Activated gamma-delta T cell (primary cell): ENCODE results near the gene KIAA1958.
"Not testable (repeated sequence)": the region's sequence is repeated elsewhere in the genome, so short reads cannot be mapped to it uniquely, and the experiment has no call there.

Experiments used
- DNase-seq: peaks from one replicate; lab custom pipeline; 2025; lab: John Stamatoyannopoulos, UW

KIAA1958 gene

DNA sequence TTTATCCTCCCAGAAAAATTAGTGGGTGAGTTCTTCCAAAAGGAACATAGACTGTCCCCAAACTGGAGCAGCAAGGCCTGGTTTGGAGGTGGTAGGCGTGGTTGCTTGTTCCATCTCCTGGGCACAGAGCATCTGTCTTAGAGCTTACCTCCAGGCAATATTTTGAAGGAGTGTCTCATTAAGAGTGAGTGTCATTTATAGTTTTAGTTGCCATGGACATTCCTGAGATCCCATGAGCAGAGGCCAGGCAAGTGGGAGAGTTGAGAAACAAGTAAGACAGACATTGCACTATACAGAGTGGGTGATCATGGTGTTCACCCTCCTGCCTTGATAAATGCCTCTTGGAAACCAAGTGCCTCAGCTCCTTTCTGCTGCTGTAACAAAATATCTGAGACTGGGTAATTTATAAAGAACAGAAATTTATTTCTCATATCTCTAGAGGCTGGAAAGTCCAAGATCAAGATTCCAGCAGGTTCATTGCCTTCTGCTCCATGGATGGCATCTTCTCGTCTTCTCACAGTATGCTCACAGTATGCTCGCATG is 68.5 kb downstream of the KIAA1958 start:
- DNase-seq, result no peak

DNA sequence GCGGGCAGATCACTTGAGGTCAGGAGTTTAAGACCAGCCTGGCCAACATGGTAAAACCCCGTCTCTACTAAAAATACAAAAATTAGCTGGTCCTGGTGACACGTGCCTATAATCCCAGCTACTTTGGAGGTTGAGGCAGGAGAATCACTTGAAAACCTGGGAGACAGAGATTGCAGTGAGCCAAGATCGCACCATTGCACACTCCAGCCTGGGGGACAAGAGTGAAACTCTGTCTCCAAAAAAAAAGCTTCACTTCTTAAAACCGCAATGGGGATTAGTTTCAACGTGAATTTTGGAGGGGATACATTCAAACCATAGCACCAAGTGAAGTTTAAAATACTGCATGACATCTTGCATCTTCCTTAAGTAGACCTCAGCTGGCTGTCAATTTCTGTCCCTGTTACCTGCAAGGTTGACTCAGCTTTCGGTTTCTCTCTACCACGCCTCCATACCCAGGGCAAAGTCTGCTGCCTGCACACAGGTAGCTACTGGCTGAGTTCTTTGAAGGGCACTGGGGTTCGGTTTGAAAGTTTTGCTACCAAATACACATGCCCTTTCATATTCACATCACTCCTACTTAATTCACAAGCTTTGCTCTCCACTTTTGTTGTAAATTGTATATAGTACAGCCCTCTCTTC is 69.3 kb downstream of the KIAA1958 start:
- DNase-seq, result no peak

DNA sequence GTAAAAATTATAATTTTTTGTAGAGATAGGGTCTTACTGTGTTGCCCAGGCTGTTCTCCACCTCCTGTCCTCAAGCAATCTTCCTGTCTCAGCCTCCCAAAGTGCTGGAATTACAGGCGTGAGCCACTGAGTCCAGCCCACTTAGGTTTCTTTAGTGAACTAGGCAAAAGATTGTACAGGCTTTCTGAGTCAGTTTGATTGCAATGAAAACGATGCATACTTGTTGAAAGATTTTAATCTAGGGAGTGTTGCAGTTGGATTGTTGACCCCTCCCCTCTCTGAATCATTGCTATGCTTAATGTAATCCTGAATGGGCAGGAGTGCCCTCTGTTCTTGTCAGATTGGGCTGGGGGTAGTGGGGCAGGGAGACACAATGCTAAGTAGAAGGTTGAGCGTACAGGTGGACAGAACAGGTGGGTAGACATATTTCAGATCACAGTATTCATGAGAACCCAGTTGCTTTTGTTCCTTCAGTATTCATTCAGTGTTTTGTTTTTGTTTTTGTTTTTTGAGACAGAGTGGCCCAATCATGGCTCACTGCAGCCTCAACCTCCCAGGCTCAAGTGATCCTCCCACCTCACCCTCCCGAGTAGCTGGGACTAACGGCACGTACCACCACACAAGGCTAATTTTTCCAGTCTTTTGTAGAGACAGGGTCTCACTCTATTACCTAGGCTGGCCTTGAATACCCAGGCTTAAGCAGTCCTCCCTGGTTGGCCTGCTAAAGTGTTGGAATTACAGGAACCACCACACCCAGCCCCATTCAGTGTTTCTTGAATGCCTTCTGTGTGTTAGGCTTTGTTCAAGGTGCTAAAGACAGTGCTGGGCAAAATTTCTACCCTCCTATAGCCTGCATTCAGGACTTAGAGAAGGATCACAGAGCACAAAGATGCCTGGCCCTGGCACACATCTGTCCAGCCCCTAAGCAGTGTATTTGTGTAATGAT is 70.1 kb downstream of the KIAA1958 start:
- no peak for DNase-seq

DNA sequence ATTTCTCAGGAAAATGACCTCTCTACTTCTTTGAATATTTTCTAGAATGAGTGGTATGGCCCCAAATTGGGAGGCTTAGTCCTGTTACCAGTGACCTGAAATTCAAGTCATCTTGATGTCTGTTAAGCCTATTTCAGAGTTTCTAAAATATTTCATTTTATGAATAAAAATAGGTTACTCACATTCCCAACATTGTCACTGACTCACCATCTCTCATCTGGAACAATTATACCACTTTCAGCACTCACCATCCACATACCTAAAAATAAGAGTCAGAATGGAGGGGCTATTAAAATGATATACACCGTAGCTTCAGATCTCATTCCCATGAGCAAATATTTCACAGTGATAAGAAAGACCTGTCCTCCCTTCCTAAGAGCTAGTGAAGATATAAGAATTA is 71.8 kb downstream of the KIAA1958 start:
- no peak for DNase-seq

DNA sequence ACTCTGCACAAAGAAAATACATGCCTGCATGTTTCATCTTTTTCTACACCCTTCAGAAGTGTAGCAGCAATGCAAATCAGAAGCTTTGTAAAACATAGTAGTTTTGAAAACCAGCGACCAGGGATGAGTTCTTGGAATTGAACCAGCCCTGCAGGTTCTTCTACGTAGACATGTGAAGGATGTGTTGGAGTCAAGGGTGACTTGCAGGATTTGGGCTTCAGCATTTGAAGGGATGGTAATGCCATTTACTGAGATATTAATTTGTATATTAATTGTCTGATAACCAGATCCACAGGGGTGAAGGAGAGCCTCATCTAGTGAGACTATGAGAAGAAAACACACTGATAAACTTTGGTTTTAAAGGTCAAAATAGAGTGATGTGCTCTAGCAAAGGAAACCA is 72.4 kb downstream of the KIAA1958 start:
- DNase-seq, result no peak

DNA sequence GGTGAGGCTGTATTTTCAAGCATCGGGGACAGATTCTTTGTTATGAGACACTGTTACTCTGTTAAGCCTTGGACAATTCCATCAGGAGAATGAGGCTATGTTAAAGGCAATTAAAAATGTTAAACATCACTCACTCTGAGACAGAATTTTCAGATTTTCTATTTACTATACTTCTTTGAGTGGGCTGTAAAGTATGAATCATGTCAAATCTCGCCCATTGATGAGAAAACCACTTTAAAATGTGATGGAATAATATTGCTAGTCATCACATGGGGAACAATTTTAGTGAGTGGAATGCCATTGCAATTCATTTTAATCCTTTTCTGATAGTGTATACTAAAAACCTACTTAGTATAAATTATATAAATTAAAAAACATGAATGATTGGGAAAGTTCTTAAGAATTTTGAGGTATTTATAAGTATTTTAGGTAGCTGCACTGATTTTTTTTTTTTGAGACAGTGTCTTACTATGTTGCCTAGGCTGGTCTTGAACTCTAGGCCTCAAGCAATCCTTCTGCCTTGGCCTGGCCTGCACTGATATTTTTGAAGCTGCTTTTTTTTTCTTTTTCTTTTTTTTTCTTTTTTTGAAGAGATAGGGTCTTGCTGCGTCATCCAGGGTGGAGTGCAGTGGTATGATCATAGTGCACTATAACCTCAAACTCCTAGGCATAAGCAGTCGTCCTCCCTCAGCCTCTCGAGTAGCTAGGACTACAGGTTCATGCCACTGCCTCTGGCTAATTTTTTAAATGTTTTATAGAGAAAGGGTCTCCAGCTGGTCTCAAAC is 73.2 kb downstream of the KIAA1958 start:
- DNase-seq, result no peak

DNA sequence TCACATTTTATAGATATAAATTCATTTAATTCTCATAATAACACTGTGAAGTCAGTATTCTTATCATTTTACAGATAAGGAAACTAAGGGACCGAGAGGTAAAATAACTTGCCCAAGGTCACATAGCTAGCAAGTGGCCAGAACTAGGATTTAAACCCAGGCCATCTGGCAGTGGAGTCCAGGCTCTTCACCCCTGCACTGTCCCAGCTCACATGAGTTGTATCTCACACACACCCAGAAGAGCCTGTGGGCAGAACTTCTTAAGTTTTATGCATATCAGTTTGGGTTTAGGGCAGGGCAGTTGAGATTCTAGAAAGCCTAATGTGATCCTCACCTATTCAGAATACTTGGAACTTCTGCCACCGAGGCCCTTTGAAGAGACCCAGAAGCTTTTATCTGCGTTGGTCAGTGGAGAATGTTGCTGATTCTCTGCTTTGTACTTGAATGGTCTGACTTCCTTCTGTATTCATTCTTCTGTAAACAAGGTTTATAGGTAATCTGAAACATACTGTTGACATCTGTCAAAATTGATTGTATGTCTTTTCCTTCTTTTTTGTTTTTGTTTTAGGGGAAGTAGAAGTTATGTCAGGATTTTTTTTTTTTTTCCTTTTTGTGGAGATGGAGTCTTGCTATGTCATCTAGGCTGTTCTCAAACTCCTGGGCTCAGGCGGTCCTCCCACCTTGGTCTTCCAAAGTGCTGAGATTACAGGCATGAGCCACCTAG is 75.8 kb downstream of the KIAA1958 start:
- no peak for DNase-seq

DNA sequence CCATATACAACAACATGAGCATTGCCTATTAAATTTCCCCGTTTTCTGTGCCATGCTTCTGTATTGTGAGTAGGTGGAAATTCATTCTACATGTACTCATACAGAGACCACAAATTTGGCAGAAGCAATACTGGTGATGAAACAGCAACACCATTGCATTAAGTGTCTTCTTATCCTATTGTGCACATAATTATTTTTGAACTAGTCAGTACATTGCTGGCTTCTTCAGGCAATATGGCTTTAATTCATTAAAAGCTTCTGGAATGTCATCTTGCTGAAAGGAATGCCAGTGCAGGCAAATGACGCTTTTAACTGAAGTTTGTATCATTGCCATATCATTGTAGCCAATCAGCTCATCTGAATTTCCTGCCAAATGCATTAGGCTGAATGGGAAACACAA is 82.6 kb downstream of the KIAA1958 start:
- DNase-seq, result no peak

DNA sequence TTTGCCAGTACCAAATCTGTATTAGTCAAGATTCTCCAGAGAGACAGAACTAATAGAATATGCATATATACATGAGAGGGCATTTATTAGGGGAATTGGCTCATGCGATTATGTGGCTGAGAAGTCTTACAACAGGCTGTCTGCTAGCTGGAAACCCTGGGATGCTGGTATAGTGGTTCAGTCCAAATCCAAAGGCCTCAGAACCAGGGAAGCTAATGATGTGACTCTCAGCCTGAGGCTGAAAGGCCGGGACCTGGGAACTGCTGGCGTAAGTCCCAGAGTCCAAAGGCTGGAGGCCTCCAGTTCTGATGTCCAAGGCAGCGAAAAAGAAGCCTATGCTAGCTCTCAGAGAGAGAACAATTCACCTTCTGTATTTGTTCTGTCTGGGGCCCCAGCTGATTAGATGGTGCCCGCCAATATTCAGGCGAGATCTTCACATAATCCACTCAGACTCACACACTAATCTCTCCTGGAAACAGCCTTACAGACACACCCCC is 84.1 kb downstream of the KIAA1958 start:
- DNase-seq, result no peak

DNA sequence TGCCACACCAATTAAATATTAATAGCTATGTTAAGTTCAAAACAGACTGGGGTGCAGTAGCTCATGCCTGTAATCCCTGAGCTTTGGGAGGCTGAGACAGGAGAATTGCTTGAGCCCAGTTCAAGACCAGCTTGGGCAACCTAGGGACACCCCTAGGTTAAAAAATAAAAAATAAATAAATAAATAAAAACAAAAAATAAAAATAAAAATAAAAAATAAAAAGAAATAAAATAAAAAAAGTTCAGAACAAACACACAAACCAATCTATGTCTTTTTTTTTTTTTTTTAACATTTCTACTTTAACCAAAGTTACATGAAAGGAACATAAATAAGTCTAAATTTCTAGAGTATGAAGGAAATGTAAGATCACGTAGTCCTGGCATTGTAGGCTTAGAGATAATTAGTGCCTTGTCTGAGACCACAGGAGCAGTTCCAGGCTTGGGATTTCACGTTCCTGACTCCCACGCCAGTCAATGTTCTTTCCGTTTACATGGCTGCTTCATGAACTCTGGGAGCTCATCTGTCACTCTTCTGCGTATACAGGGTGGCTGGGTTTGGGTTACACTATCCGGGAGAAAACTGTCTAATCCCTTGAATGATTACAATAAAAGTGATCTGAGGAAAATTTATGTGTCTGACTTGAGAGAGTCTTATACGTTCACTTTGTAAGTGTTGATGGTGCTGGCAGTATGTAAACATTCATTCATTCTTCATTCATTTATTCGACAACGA is 85.2 kb downstream of the KIAA1958 start:
- no peak for DNase-seq

DNA sequence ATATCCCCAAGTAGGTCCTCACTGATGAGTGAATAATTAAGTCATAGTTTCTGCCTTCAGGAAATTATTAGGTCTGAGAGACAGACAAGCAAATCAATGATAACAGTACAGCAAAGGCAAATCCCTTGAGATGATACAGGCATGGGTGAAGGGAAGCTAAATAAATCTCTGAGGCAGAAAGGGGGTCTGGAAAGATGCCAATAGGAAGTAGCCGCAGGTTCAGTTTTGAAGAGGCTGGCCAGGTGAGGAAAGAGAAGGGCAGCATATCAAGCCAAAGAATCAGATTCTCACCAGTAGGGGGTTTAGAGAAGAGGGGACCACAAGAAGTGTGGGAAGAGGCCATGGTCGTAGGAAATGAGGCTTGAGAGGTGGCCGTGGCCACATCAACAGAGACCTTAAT is 85.8 kb downstream of the KIAA1958 start:
- no peak for DNase-seq

DNA sequence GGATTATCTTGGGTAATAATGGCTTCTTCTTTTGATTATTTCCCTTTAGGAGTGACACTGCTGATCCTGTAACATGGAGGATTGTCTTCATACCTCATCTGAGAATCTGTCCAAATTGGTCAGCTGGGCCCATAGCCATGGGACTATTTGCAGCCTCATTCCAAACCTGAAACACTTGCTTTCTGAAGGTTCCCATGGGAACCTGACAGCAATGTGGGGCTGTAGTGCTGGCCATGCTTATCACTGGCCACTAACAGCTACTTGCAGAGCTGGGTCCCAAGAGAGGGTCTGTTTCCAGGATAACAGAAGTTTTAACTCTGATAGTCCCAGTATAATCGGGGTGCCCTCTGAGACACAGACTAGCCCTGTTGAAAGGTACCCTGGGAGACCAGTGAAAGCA is 87.4 kb downstream of the KIAA1958 start:
- DNase-seq, result no peak

DNA sequence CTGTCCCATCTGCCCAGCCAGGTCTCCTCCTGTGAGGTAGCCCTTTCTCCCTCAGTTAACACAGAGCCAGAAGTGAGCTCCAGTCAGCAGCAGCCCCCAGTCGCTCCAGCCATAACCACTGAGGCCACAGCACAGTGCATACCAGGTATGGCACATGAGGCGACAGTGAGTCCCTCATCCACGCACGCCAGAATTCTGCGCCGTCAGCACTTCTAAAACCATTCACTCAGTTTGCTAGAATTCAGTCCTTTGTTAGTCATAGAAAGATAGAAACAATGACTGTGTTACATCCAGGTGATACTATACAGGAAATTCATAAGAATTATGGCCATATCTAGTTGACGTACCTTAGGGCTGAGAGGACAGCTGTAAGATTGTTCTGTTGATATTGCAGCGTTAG is 88.5 kb downstream of the KIAA1958 start:
- DNase-seq, result no peak

DNA sequence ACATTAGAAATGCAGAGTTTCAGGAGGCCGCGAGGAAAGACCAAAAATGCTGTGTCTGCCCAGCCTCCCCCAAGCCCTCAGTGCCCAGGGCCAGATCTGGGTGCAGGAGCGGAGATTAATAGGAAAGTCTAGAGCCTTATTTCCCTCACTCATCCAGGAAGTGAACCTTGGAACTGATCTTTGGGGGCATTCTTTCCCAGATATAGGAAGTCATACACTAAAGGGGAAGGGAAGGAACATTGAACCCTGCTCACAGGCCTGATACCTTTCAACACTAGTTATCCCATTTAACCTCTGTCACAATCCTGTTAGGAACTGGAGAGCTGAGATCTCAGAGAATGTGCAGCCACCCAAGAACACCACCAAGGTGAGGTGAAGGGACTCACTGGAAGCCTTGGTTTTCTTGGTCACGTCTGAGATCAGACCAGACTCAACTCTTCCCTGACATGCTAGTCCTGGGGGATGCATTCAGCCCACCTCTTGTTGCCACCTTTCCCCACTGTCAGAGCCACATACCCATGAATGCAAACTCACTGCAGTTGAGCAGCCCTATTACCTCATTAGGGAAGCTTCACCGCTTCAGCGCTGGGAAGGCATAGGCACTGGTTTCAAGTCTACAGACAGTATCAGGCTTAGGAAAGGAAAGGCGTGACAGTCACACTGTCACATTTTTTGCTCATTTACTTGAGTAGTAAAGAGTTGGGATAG is 95.0 kb downstream of the KIAA1958 start:
- DNase-seq, result no peak

DNA sequence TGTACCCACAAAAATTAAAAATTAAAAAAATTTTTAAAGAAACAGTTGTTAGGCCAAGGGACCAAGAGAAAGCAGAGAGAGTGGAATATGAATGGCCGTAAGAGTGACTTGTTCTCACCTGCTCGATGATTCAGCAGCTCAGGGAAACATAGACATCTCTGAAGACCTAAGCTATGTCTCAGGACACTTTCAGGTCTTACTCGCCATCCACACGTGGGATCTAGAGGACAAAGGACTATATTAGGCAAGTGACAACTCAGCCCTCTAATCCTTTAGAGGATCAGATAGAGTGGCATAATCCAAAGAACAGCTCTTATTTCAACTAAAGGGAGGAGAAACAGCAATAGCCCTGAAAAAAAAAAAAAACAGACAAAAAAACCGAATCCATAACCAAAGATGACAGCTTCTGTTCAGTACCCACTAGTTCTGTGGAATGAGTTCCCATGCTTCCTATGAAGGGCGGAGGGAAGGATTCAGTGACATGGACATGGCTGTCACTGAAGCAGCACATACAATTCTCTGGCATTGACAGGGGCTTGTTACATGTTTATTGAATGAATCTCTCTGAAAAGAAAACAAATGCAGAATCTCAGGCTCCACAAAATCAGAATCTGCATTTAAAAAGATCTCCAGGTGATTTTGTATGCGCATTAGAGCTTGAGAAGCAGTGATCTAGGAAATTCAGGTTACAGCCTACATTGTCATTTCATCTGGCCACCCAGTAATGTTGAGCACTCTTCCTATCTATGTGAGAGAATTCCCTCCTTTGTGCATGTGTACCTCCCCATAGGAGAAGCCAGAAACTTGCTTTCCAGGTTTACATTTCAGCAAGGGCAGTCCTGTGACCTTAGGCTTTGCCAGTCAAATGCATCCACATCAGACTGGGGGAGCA is 96.0 kb downstream of the KIAA1958 start:
- DNase-seq, result no peak

DNA sequence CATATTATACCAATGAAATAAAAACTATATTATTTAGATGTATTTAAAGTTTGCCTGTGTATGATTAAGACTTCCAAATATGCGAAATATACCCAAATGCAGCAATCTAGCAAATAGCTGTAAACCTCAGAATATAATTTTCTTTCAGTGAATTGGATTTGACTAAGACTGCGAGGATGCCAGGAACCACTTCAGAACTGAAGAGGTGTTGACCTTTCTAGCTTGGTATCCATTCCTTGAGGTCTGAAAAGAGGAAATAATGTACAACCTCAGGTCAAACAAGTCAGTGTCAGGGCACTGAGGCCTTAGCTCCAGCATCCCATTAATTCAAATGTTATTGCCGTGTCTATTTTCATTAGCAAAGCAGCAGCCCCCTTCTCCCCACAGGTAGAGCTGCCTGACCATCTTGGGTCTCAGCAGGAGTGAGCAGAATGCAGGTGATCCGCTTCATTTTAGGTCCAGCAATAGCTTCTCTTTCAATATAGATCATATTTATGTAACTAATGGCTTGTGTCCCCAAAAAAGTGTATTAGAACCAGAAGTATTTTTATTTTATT is 100.0 kb downstream of the KIAA1958 start:
- DNase-seq, result no peak

DNA sequence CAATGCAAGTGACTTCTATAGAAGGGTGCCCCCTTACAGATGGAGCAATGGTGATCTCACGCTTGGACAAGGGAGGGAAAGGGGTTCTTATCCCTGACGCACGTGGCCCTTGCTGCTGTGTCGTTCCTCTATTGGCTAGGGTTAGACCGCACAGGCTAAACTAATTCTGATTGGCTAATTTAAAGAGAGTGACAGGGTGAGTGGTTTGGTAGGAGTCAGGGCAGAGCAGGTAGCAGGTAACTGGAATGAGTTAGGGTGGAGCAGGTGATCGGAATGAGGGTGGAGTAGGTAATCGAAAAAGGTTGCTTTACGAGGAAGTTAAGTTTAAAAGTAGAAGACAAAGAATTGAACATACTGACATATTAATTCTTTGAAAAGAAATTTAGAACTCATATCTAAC is 105.2 kb downstream of the KIAA1958 start:
- DNase-seq, result not testable (repeated sequence)

DNA sequence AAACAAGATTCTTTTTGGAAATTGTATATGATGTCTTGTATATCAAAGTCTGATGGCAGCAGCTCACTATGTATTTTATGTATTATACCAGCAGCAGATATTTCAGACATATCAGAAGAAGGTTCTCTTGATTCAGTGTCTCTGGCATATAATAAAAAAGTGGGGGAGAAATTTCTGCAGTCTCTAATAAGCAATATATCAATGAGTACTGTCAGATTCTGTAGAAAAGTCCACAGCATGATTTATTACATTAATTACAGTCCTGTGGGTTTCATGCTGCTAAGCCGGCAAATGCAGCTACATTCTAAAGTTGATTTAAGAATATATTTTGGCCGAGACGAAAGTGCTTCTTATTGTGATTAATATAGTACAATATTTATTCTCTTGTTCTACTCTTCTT is 113.1 kb downstream of the KIAA1958 start:
- no peak for DNase-seq

DNA sequence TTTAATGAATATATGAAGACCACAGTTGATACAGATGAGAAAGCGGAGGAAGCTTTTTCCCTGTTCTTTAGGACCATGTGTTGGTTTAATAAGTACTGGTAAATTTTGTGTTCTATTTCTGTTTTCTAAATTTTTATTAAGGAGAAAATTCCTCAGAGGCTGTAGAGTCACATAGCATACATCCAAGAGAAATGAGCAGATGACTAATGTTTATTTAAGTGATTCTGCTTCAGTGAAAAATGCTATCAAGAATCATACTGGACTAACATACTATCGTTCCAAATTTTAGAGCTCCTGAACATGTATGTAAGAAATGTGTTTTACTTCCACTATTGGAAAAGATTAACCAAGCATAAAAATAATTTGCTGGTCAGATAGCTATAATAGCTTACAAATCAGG is 115.0 kb downstream of the KIAA1958 start:
- DNase-seq, result no peak
